IMR-90 (cell line): ENCODE measurements around the gene CCR5AS.

Experiments used
- ATAC-seq: fragments of 200-7000 bp; cut with Tn5 transposase; 2 replicates; pipeline ENCODE4 v1.9.1; 2020; ENCODE audit warnings: low read depth, mild to moderate bottlenecking, moderate library complexity
- BruUV-seq: library from RNA; stranded (reverse); fragments of 400-500 nt; replicated peaks from 2 replicates; lab custom pipeline; 2021; lab: Mats Ljungman, UMichigan
- CTCF ChIA-PET: fragments of 300-600 bp; formaldehyde crosslinking; extraction: SDS; loops from one replicate; lab custom pipeline; 2021; ENCODE audit warnings: antibody characterized with exemption; lab: Yijun Ruan, JAX
- POLR2A ChIA-PET: fragments of 300-600 bp; sonication (Branson Sonifier 250); formaldehyde crosslinking; loops from one replicate; lab custom pipeline; 2022; ENCODE audit warnings: antibody characterized with exemption; ENCODE audit not compliant: unreplicated experiment; lab: Charles Lee
- DNase-seq: peaks from one replicate; pipeline ENCODE4 v3.0.0; 2013
- H2AFZ ChIP-seq: replicated peaks from 2 replicates; pipeline ENCODE3; 2013; ENCODE audit warnings: low read length, mild to moderate bottlenecking; ENCODE audit not compliant: poor library complexity
- H2AK5ac ChIP-seq: 2 replicates; pipeline ENCODE4 v1.6.1; 2013; ENCODE audit warnings: low read depth, low read length, inconsistent platforms
- H2AK9ac ChIP-seq: replicated peaks from 2 replicates; pipeline ENCODE3; 2013; ENCODE audit warnings: mild to moderate bottlenecking, low read depth, low read length, moderate library complexity; ENCODE audit not compliant: poor library complexity
- H2BK120ac ChIP-seq: 2 replicates; pipeline ENCODE4 v1.6.1; 2013; ENCODE audit warnings: low read depth, low read length, inconsistent platforms
- H2BK15ac ChIP-seq: 3 replicates; pipeline ENCODE4 v1.6.1; 2013; ENCODE audit warnings: low read depth, low read length, inconsistent platforms
- H2BK20ac ChIP-seq: 2 replicates; pipeline ENCODE4 v1.6.1; 2013; ENCODE audit warnings: low read depth, mild to moderate bottlenecking, inconsistent platforms, low read length, moderate library complexity
- H2BK5ac ChIP-seq: 2 replicates; pipeline ENCODE4 v1.6.1; 2013; ENCODE audit warnings: mild to moderate bottlenecking, low read depth, low read length, inconsistent platforms; ENCODE audit not compliant: poor library complexity, severe bottlenecking
- H3K14ac ChIP-seq: replicated peaks from 2 replicates; pipeline ENCODE4 v1.6.1; 2013; ENCODE audit warnings: low read depth, low read length, inconsistent platforms
- H3K18ac ChIP-seq: 2 replicates; pipeline ENCODE4 v1.6.1; 2013; ENCODE audit warnings: low read depth, low read length, control low read depth
- H3K23ac ChIP-seq: 2 replicates; pipeline ENCODE4 v1.6.1; 2013; ENCODE audit warnings: low read depth, low read length, inconsistent platforms
- H3K27ac ChIP-seq: 2 replicates; pipeline ENCODE4 v1.5.1; 2013; ENCODE audit warnings: mild to moderate bottlenecking, control low read depth, low read length; ENCODE audit not compliant: insufficient read depth
- H3K27me3 ChIP-seq: 2 replicates; pipeline ENCODE4 v1.6.1; 2013; ENCODE audit warnings: low read length; ENCODE audit not compliant: control insufficient read depth, insufficient read depth
- H3K36me3 ChIP-seq: 2 replicates; pipeline ENCODE4 v1.6.1; 2013; ENCODE audit warnings: low read length, mixed read lengths; ENCODE audit not compliant: control insufficient read depth, insufficient read depth
- H3K4ac ChIP-seq: 2 replicates; pipeline ENCODE4 v1.6.1; 2013; ENCODE audit warnings: low read depth, low read length, inconsistent platforms
- H3K4me1 ChIP-seq: 2 replicates; pipeline ENCODE4 v1.6.1; 2013; ENCODE audit warnings: low read length, mixed read lengths; ENCODE audit not compliant: control insufficient read depth, insufficient read depth
- H3K4me2 ChIP-seq: 2 replicates; pipeline ENCODE4 v1.6.1; 2013; ENCODE audit warnings: low read depth, mild to moderate bottlenecking, control low read depth, low read length, moderate library complexity
- H3K4me3 ChIP-seq: 2 replicates; pipeline ENCODE4 v1.5.1; 2013; ENCODE audit warnings: low read depth, mild to moderate bottlenecking, control low read depth, low read length, moderate library complexity; ENCODE audit not compliant: insufficient read depth
- H3K56ac ChIP-seq: 2 replicates; pipeline ENCODE4 v1.6.1; 2013; ENCODE audit warnings: low read length, inconsistent platforms; ENCODE audit not compliant: insufficient read depth; ENCODE audit errors: extremely low read depth
- H3K79me1 ChIP-seq, 2 experiments: 2 replicates each; pipeline ENCODE4 v1.6.1; 2013; ENCODE audit warnings: low read length in 2 of 2, inconsistent platforms in 1 of 2, low read depth in 1 of 2
- H3K9ac ChIP-seq: 2 replicates; pipeline ENCODE4 v1.6.1; 2013; ENCODE audit warnings: low read depth, low read length, control low read depth
- H3K9me1 ChIP-seq: 2 replicates; pipeline ENCODE4 v1.6.1; 2013; ENCODE audit warnings: low read length, inconsistent platforms; ENCODE audit not compliant: insufficient read depth
- H3K9me3 ChIP-seq: 2 replicates; pipeline ENCODE4 v1.6.1; 2013; ENCODE audit warnings: low read length; ENCODE audit not compliant: control insufficient read depth, insufficient read depth
- H4K20me1 ChIP-seq: 2 replicates; pipeline ENCODE4 v1.6.1; 2013; ENCODE audit warnings: low read length, inconsistent platforms; ENCODE audit not compliant: insufficient read depth
- H4K5ac ChIP-seq: 2 replicates; pipeline ENCODE4 v1.6.1; 2013; ENCODE audit warnings: mild to moderate bottlenecking, low read depth, low read length, control low read depth
- H4K8ac ChIP-seq, 2 experiments: 2 replicates each; pipeline ENCODE4 v1.6.1; 2013; ENCODE audit warnings: low read depth in 2 of 2, low read length in 2 of 2, control low read depth in 1 of 2, inconsistent platforms in 1 of 2
- H4K91ac ChIP-seq: 2 replicates; pipeline ENCODE4 v1.6.1; 2013; ENCODE audit warnings: low read depth, low read length, inconsistent platforms; ENCODE audit not compliant: insufficient read depth
- CEBPB ChIP-seq: IDR thresholded peaks from 2 replicates; pipeline ENCODE4 v1.6.1; 2012; ENCODE audit warnings: low read depth, low read length, improper control_type of control experiment
- FOS ChIP-seq: fragments of 150-350 bp; IDR thresholded peaks from 2 replicates; pipeline ENCODE4 v1.6.1; 2016; ENCODE audit warnings: low read depth, low read length
- NFE2L2 ChIP-seq: fragments of 150-350 bp; IDR thresholded peaks from 2 replicates; pipeline ENCODE4 v1.6.1; 2016; ENCODE audit warnings: low read depth, mild to moderate bottlenecking, low read length
- RCOR1 ChIP-seq: IDR thresholded peaks from 2 replicates; pipeline ENCODE4 v1.6.1; 2012; ENCODE audit warnings: mild to moderate bottlenecking, low read length, improper control_type of control experiment; ENCODE audit not compliant: insufficient replicate concordance
- RFX5 ChIP-seq: IDR thresholded peaks from 2 replicates; pipeline ENCODE4 v1.8.0; 2012; ENCODE audit warnings: low read depth, mild to moderate bottlenecking, low read length, moderate library complexity
- WGBS, 2 experiments: methylation state at CpG; one replicate each; pipeline versions ENCODE4 v1.1.5 to v1.1.7; 2013; ENCODE audit warnings: missing lambda C conversion rate in 2 of 2; ENCODE audit not compliant: insufficient read length in 1 of 2; ENCODE audit errors: extremely low coverage in 2 of 2; 5-methylcytosine and 5-hydroxymethylcytosine counted together
- dilution Hi-C: fragments of 300-500 bp; cut with HindIII; formaldehyde crosslinking; loops from one replicate; pipeline ENCODE4 v1.14.3; 2018; ENCODE audit warnings: low sequenced_read_pairs; ENCODE audit not compliant: unreplicated experiment
- in situ Hi-C: fragments of 300-500 bp; cut with MboI; formaldehyde crosslinking; loops from 3 replicates; pipeline ENCODE4 v1.14.3; 2019; ENCODE audit warnings: low sequenced_read_pairs, inconsistent platforms, mixed read lengths
- intact Hi-C: fragments of 100-400 bp; cut with micrococcal nuclease; formaldehyde crosslinking; loops from 2 replicates; pipeline ENCODE4 v1.10.0; 2022
- TF ChIP-seq, protein P1 (sequence below): fragments of 150-350 bp; IDR thresholded peaks from 2 replicates; pipeline ENCODE4 v1.6.1; 2017; ENCODE audit warnings: mild to moderate bottlenecking, antibody characterized with exemption, low read length, low read depth

CCR5AS gene

GRCh38 chr3:46361408-46362283 lies 45.2 kb downstream of the CCR5AS start:
- Histone ChIP-seq H3K4me1 (no peaks in the 10 kb centered on the region), H2AFZ (no peak overlapping the region), H2BK120ac (no peak overlapping the region), H2AK5ac (no peak overlapping the region), H4K20me1 (no peaks in the 10 kb centered on the region), H3K56ac (no peak overlapping the region), H2BK15ac (no peak overlapping the region), H4K8ac (no peak overlapping the region), H3K9ac (no peak overlapping the region), H3K9me1 (no peaks in the 10 kb centered on the region), H2AK9ac (no peak overlapping the region), H3K79me1 (no peaks in the 10 kb centered on the region), H3K27ac (no peak overlapping the region), H3K14ac (no peak overlapping the region), H3K4me2 (no peak overlapping the region), H3K4me3 (no peak overlapping the region), H4K5ac (no peak overlapping the region), H2BK5ac (no peak overlapping the region), H3K36me3 (no peaks in the 10 kb centered on the region), H3K27me3 (peaks cover 47% of the 10 kb centered on the region), H4K91ac (no peak overlapping the region), H3K18ac (no peak overlapping the region), H2BK20ac (no peak overlapping the region), H3K23ac (no peak overlapping the region), H3K9me3 (no peaks in the 10 kb centered on the region), H3K4ac (no peak overlapping the region)
- DNase-seq = no peak
- BruUV-seq = no TSS peak
- dilution Hi-C loops (no loop called here), in situ Hi-C loops (no loop called here), intact Hi-C loops (no loop called here)
- TF ChIP-seq NFE2L2 (no peak), RCOR1 (no peak), CEBPB (0 out of 2 replicates have a peak, but pooled peaks have one; percentile 14), RFX5 (no peak), FOS (no peak)
- TF ChIP-seq, protein P1, sequence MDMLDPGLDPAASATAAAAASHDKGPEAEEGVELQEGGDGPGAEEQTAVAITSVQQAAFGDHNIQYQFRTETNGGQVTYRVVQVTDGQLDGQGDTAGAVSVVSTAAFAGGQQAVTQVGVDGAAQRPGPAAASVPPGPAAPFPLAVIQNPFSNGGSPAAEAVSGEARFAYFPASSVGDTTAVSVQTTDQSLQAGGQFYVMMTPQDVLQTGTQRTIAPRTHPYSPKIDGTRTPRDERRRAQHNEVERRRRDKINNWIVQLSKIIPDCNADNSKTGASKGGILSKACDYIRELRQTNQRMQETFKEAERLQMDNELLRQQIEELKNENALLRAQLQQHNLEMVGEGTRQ = no peak
- ATAC-seq = no peak
- WGBS, 2 experiments = no CpG with 5 or more reads among the region's 8 CpGs
- CTCF ChIA-PET = interaction anchor here (1.5 kb wide), 1 partner anchor 12 kb away, joined by 3 read pairs; no protein-coding TSS in a partner anchor
- POLR2A ChIA-PET = no interaction called here
